Loucy (cell line): ENCODE data around the gene ACTL6B.

ENCODE experiments used
- CTCF ChIP-seq: fragments of 200-600 bp; sonication (generic); conservative IDR thresholded peaks from 2 replicates; pipeline ENCODE4 v1.5.1; 2014; ENCODE audit warnings: mild to moderate bottlenecking, antibody characterized with exemption, low read length
- EZH2phosphoT487 ChIP-seq: fragments of 200-600 bp; IDR thresholded peaks from 2 replicates; pipeline ENCODE4 v1.6.1; 2018; ENCODE audit warnings: antibody characterized with exemption, mild to moderate bottlenecking, moderate library complexity, borderline replicate concordance

GRCh38 chr7:100673942-100674410, 17.7 kb upstream of the ACTL6B start:
- TF ChIP-seq CTCF = no peak
- no peak for TF ChIP-seq EZH2phosphoT487
